Cardiac fibroblast (primary cell): Measurements from ENCODE around the gene RERE.

Source experiments
- DNase-seq, 2 donors: peaks; one replicate each; pipeline versions ENCODE4 v3.0.0 to v3.0.0-alpha.2; 2010; ENCODE audit warnings: low read depth in 2 of 2
- H3K4me3 ChIP-seq, 2 donors: replicated peaks in 1 of 2; 1 replicate in 1 of 2; 2 replicates in 1 of 2; pipeline ENCODE4 v1.5.1; 2011; ENCODE audit warnings: low read depth in 2 of 2, low read length in 2 of 2, mild to moderate bottlenecking in 2 of 2, moderate library complexity in 1 of 2
- TF ChIP-seq, protein P1 (sequence below): IDR thresholded peaks from one replicate; pipeline ENCODE4 v1.5.1; 2011; ENCODE audit warnings: low read depth, mild to moderate bottlenecking, low read length, inconsistent platforms

The RERE gene

DNA sequence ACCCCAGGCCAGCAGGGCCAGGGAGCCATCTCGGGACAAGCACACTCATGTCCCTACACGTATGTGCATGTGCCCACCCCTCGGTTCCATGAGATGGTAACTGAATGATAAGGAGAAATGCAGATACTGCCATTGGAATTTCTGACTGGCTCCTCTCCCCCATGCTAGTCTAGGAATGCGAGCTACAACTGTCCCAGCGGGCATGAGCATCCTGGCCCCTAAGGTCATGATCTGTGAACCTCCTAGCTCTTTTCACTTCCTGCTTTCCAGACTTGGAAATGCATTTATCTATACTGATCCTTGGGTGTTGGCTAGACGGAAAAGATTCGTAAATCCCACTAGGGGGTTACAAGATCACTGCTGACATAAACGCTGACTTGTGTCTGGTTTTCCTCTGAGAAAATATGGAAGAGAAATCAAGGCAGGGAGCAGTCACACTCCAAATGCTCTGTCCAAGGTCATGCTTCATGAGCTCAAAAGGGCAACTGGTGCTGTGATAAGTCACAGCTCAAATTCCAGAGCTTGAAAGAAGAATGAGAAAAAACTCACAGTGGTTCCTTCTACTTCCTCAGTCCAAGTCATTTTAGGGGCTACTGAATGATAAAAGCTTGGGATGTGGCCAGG is 449.8 kb downstream of the RERE start:
- no peak overlapping the region for H3K4me3 ChIP-seq
- TF ChIP-seq, protein P1, sequence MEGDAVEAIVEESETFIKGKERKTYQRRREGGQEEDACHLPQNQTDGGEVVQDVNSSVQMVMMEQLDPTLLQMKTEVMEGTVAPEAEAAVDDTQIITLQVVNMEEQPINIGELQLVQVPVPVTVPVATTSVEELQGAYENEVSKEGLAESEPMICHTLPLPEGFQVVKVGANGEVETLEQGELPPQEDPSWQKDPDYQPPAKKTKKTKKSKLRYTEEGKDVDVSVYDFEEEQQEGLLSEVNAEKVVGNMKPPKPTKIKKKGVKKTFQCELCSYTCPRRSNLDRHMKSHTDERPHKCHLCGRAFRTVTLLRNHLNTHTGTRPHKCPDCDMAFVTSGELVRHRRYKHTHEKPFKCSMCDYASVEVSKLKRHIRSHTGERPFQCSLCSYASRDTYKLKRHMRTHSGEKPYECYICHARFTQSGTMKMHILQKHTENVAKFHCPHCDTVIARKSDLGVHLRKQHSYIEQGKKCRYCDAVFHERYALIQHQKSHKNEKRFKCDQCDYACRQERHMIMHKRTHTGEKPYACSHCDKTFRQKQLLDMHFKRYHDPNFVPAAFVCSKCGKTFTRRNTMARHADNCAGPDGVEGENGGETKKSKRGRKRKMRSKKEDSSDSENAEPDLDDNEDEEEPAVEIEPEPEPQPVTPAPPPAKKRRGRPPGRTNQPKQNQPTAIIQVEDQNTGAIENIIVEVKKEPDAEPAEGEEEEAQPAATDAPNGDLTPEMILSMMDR: no peak

DNA sequence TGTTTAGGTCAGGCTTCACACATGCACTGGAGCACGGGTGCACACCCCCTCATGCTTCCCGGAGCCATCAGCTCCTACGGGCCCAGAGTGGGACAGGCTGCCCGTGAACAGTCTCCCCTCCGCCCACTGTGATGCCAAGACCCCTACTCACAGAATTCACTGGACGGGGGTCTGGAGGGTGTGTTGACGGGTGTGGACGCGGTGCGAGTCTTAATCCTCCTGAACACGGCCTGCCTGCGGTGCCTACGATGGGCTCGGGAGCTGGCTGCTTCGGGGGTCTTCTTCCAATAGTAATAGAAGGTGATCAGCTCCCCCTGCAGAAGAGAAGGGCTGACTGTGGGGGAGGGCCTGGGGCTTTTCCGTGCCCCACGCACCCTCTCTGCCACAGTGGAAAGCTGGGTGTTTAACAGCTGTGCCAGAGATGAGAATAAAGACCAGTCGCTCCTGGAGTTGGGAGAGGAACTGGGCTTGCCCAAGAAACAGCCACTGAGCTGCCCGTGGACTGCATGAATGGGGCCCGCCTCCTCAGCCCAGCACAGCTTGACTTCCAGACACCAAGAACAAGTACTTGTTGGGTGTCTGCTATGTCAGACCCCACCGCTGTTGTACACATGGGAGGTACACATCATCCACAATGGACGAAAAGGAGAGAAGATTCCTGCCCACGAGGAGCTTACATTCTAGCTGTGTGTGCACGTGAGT is 451.6 kb downstream of the RERE start:
- TF ChIP-seq, protein P1: no peak
- DNase-seq: no peak
- H3K4me3 ChIP-seq: no peak overlapping the region

More for the DNA sequence above, 449.8 kb downstream of the RERE start:
- no peak for DNase-seq

DNA sequence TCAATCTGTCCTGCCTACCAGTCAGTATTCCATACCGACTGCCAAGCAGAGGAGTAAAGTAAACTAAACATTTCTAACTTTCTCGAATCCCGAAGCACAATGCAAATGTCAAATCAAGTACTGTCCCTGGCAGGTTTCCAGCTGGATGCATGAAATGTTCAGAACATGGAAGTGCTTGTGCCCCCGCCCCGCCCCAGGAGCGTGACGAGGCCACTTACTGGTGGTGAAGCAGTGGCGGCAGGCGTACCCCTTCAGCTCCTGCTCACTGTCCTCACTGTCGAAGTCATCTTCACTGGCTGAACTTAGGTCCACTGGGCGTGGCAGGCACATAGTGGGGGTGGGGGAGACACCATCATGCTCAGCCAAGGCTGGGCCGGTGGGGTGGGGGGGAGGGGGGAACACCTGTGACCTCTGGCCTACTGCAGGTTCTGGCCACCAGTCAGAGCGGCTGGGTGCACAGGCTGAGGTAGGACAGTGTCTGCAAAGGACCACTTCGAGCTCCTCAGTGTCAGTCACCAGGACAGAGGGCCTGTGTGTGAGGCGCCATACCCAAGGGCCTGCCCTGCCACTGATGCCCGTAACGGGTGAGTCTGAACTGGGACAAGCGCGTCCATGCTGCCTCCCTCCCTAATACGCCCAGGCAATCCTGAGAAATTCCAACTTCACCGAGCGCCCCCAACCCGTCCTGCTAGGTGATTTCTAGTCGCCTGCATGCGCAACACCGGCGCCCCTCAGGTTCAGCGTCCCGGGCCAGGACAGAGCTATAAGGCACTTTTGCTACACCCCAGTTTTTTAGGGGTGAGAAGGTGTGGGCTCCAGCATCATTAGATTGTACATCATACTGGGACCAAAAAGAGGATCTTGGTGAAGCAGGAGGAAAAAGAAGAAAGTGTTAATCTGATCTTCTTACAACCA is 452.7 kb downstream of the RERE start:
- TF ChIP-seq, protein P1: no peak
- no peak overlapping the region for H3K4me3 ChIP-seq
- DNase-seq: no peak

DNA sequence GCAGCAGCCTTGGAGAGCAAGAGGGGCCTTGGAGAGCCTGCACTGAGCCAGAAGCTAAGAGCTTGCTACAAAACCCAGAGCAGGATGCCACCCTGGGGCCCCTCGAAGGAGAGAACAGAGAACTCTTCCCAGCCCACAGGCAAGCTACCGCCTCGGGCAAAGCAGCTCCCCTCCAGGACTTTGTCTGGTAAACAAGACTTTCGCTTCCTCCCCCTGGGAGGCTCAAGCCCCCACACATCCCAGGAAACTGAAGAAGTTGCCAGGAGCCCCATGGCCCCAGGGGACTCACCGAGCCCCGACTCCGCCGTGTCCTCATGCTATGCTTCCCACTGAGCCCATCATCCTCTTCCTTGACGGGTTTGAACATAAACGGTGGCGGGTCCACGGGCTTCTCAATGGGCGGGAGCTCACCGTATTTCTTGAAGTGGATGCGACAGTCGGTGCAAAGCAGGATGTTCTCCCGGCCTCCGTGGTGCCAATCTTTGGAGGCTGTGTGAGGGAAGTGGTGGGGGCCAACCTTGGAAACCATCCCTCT is 453.6 kb downstream of the RERE start:
- TF ChIP-seq, protein P1: no peak
- DNase-seq: no peak
- no peak overlapping the region for H3K4me3 ChIP-seq

DNA sequence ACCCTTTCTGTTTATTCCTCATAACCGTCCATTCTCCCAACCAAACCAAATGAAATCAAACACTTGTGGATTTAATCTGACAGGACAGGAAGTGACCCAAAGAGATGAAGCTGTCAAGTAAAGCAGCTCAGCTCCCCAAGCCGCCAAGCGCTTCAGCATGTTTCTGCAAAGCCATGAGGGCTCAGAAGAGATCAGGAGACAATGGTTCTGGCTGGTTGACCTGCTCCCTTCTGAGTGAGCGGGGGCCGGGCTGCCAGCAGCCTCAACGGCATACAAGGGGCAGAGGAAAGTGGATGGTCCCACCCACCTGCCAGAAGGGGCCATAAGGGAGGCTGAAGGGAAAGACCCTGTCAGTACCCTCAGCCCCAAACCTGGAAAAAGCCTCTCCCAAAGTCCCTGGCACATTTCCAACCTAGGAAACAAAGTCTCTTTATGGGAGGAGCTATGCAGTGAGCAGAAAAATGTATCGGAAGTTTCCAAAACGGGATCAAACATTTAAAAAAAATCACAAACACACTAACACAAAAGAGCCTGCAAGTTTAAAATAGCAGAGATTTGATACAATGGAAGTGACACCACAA is 454.2 kb downstream of the RERE start:
- H3K4me3 ChIP-seq: no peak overlapping the region
- TF ChIP-seq, protein P1: no peak
- DNase-seq: no peak

DNA sequence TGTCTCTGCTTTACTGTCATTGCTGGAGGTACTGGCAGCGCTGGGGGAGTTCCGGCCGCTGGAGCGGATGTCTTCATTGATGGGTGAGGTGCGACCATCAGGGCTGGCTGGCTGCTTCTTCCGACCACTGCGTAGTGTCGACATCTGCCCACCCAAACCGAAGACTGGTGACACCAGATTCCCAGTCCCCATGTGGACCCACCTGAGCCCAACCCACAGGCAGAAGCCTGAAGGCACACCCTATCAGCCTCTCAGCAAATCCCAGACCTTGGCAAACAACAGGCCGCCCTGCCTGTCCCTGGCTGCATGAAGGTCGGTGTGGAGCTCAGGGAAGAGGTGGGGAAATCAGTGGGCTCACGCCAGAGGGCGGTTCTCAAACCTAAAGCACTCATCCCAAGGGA is 454.7 kb downstream of the RERE start:
- DNase-seq: no peak
- TF ChIP-seq, protein P1: no peak
- H3K4me3 ChIP-seq: no peak overlapping the region
